ENCODE measurements around the gene TUBB6.

TUBB6 gene

DNA sequence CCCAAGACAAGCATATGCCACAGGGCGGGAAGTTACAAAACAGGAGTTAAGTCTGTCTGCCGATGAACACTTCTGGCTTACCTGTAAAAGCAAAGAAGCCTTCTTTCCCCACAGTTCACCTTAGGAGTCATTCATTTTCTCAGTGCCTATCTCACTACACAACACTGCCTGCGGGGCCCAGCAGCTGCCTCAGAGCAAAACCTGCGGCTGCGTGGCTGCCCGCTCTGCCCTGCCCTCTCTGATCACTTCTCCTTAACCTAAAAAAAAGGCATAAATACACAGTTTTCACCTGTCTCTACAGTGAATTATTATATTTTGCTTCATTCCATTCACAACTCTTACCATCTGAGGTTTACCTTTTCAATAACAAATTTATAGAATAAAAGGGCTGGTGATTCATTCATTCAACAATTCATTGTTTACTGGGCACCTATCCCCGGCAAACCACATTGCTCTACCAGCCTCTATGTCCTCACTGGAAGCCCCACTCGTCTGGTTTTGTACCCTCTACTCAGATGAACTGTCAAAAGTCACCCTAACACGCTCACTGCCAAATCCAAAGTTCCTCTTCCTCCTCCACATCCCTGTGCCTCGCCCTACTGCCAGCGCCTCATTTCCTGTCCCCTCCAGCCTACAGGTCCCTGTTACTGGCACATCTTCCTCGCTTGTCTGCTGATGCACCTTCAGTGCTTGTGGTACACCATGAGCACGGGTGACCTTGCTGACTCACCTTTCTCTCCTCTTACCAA lies 37.6 kb downstream of the TUBB6 start:
- DNase-seq: no peak

DNA sequence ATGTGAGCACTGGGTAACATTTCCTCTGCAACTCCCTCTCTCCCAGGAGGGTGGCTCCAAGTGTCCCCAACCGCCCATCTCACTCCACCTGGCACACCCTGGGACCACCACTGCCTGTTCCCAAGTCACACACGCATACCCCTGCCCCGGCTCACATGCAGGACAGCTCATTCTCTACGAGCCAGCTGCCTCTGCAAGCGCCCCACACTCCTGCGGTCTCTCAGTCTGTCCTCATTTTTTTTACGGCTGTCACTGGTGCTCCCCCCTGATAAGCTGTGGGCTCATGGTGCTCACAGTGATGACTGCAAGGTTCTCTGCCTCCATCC lies 38.2 kb downstream of the TUBB6 start:
- DNase-seq: no peak

- no peak for DNase-seq
Observed at GRCh38 chr18:12347895-12348294, 39.9 kb downstream of the TUBB6 start.

DNA sequence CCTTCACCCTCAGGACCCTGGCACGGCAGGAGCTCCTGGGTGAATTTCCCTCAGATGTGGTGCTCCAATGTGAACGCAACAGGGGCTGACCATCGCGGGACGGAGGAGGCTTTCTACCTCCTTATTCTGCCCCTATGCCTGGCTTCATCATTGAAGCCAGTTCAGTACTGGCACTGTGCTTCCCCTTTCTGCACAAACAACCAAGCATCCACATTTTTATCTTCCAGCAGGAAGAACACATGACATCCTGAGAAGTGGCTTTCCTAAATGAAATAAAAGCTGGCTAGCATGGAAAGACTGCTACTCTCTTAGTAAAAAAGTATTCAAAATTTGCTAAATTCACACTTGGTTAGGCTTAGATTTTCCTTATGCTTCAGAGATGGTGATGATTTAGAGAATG lies 44.1 kb downstream of the TUBB6 start:
- DNase-seq: no peak

DNA sequence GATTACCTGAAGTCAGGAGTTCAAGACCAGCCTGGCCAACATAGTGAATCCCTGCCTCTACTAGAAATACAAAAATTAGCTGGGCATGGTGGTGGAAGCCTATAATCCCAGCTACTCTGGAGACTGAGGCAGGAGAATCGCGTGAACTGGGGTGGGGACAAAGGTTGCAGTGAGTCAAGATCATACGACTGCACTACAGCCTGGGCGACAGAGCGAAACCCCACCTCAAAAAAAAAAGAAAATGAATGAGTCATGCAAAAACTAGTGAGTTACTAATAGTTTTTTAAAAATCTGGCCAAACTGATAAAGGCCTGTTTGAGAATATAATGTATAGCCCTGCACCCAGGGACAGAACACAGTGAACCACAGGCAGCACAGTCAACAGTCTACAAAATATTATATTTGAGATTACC lies 51.5 kb downstream of the TUBB6 start:
- no peak for DNase-seq

DNA sequence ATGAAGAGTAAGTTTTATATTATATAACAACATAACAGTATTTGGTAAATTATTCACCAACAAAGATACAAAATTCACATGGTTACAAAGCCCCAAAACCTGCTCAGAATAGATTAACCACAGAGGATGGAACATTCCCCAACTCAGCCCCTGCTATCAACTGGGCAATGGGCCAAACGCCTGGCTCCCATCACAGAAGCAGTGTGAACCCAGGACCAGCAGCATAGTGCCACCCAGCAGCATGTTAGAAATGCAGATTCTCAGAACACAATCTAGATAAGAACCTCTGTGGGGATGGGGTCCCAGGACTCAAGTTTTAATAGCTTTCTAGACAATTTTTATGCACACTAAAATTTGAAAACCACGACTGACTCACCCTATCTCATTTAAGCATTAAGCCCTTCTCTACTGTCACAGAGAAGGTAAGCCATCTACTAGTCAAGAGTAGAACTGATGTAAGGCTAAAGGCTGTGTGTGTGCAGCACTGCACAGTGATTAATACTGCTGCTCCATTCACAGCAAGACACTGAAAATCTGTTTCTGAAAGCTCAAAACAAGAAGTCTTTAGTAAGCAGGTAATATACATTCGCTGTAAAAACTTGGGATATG lies 53.8 kb downstream of the TUBB6 start:
- no peak for DNase-seq

DNA sequence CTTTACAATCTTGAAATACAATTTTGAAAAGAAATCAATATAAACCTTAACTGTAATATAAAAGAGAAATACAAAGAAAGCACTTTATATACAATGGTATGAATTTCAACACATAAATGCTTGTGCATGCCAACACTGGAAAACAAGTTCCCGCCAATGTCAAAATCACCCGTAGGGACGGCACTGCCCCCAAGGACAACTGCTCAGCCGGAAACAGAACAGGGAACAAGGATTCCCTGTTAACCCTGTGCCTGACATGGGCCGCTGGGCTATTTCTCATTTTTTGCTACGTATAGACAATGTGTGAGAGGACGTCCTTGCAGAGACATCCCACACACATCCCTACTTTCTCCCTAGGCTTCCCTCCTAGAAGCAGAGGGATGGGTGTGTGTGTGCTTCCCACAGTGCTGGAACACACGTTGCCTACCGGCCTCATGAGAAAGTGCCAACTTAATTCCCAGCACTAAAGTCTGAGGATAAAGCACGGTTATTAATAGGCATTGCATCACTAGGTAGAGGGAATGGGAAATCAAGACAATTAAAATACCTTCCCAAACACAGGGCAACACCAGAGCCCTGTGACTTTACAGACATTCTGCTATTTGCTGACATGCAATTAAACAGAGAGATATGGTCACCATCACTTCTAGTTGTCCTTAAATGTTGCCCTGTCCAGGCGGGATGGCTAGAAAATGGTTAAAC lies 54.6 kb downstream of the TUBB6 start:
- DNase-seq: no peak

- DNase-seq: no peak
Observed at GRCh38 chr18:12366379-12366778, 58.3 kb downstream of the TUBB6 start.

DNA sequence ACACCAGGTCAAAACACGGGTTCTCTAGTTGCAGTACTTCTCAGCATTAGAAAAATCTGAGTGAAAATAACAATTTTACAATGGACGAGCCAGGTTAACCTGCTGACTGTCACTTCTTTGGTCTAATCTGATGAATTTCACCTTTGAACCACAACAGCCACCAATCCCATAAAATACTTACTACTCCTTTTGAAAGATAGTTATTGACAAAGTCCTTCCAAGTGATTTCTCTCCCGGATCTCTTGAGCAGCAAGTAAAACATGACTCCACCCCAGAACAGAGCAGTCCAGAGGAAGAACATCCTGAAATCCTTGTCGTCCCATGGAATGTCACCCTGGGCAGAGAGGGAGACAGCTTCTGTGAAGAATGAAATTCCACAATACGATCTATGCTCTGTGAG lies 58.7 kb downstream of the TUBB6 start:
- DNase-seq: no peak

GRCh38 chr18:12369211-12369610 lies 61.2 kb downstream of the TUBB6 start:
- no peak for DNase-seq

DNA sequence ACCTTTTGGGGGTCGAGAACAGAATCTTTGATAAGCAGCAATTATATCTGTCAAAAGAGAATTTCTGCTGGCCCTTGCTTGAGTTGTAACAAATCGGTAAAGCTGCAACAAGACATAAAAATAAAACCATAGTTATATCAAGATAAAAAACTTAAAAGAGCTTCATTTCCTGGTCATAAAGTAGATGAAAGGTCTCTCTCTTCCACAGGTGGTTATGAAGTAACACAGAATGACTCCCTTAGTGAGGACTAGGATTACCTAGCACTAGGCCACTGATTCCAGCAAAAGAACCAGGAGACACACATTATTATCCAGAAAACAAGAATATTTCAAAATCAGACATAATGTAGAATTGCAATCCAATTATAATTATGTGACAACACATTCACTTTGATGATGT lies 63.5 kb downstream of the TUBB6 start:
- no peak for DNase-seq

GRCh38 chr18:12372406-12372805 lies 64.4 kb downstream of the TUBB6 start:
- no peak for DNase-seq

GRCh38 chr18:12373116-12373770 lies 65.2 kb downstream of the TUBB6 start:
- DNase-seq: no peak

DNA sequence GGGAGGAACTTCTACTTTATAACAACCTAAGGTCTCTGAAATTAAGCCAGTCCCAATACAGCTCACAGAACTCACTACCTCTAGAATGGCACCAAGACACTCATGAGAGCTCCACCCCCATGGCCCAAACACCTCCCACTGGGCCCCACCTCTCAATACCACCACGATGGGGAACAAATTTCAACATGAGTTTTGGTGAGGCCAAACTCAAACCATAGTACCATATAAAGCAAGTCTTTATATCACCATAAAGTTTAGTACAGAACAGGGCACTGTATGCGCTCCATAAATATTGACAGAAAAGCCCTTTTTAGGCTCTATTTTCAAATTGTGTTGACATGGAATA lies 65.7 kb downstream of the TUBB6 start:
- no peak for DNase-seq

DNA sequence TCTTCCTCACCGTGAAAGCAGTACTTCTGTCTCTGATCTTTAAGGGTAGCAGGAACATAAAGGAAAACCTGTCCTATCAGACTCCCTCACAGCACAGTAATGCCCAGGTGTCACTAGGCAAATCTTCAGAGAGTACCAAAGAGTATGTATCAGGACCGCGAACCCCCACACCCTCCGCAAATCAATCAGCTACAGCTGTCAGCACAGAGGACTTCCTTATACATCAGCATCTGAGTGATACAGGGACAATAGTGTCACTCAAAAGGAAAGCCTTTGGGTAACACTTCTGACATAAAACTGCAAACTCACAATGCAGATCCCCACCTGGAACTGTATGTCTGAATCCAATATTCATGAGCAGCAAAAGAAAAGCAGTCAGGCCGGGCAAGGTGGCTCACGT lies 66.4 kb downstream of the TUBB6 start:
- DNase-seq: no peak
